ENCODE measurements around the gene CCDC158. TPM values are rescaled to one million over a fixed set of nuclear protein-coding genes. Genes with fewer than 3 reads are reported as not detected.

Gene CCDC158
- total and polyA plus RNA-seq, 2 donors (not counting 3 experiments of a cell fraction or from before 2014, with no cell fraction given): not detected

- BruUV-seq (replicated peaks): no TSS peak
- dilution Hi-C loops (cut with MboI; ENCODE audit: extremely low pct_ligation_motif_present, low sequenced_read_pairs): no loop called here
These were observed 37.4 kb upstream of the CCDC158 start for GRCh38 chr4:76458297-76458696.

More at GRCh38 chr4:76458297-76458696, 37.4 kb upstream of the CCDC158 start:
- Histone ChIP-seq H3K9me3 (replicated peaks; ENCODE audit: control insufficient read depth, insufficient read depth, low read length) (no peaks in the 10 kb centered on the region), H3K36me3 (ENCODE audit: control insufficient read depth in 2 of 2, extremely low read depth in 1 of 2, insufficient read depth in 2 of 2, low read length in 2 of 2) (no peaks in the 10 kb centered on the region), H3K9me1 (replicated peaks; ENCODE audit: control insufficient read depth, extremely low read depth, insufficient read depth, low read length) (no peaks in the 10 kb centered on the region), H3K27ac (ENCODE audit: insufficient read depth, low read depth, low read length) (no peak overlapping the region), H3K4me1 (ENCODE audit: control insufficient read depth, extremely low read depth, insufficient read depth, low read length) (no peaks in the 10 kb centered on the region), H3K27me3 (ENCODE audit: control insufficient read depth in 2 of 2, insufficient read depth in 2 of 2, low read length in 2 of 2) (peaks cover 0 to 2% of the 10 kb centered on the region in 2 experiments), H3K4me2 (ENCODE audit: insufficient read depth, low read length) (no peak overlapping the region), H3K9ac (replicated peaks; ENCODE audit: extremely low read depth, insufficient read depth, low read length) (no peak overlapping the region), H3K79me2 (ENCODE audit: control insufficient read depth, insufficient read depth, low read length) (no peaks in the 10 kb centered on the region), H3K4me3 (replicated peaks in 1 of 3; ENCODE audit: insufficient read depth in 1 of 3, low read depth in 1 of 3, low read length in 3 of 3) (no peak overlapping the region), H4K20me1 (replicated peaks; ENCODE audit: control insufficient read depth, extremely low read depth, insufficient read depth, low read length) (no peaks in the 10 kb centered on the region), H2AFZ (ENCODE audit: low read depth, low read length) (no peak overlapping the region)
- FAIRE-seq (no peak), DNase-seq (ENCODE audit: low read depth, low spot score) (no peak)
- ChIA-PET POLR2A (no interaction called here), CTCF (no interaction called here)
- TF ChIP-seq MAX (IDR thresholded peaks at IDR 0.05; ENCODE audit: insufficient read depth, insufficient read length): no peak
- TF ChIP-seq POLR2AphosphoS5 (IDR thresholded peaks at IDR 0.05; ENCODE audit: insufficient read depth, low read depth, low read length): no peak
- no peak for TF ChIP-seq JUN (IDR thresholded peaks at IDR 0.05; ENCODE audit: borderline replicate concordance, insufficient read depth, insufficient read length, low read depth)
- TF ChIP-seq FOS (IDR thresholded peaks at IDR 0.05; ENCODE audit: borderline replicate concordance, insufficient read depth, low read length): no peak
- no peak for TF ChIP-seq POLR2A (IDR thresholded peaks at IDR 0.05; ENCODE audit: low read depth, low read length)
- no peak for TF ChIP-seq CTCF (IDR thresholded peaks at IDR 0.05; ENCODE audit: extremely low read depth in 1 of 2, insufficient read depth in 1 of 2, low read depth in 1 of 2, low read length in 2 of 2)
- no peak for TF ChIP-seq EZH2 (IDR thresholded peaks at IDR 0.05; ENCODE audit: borderline replicate concordance, low read depth, low read length, severe bottlenecking)
- no peak for TF ChIP-seq MYC (IDR thresholded peaks at IDR 0.05; ENCODE audit: low read depth, low read length)
- no peak for TF ChIP-seq GATA2 (IDR thresholded peaks at IDR 0.05; ENCODE audit: insufficient read depth, insufficient read length, low read depth, low read length)
- intact Hi-C loops (cut with micrococcal nuclease): no loop called here

Measured in endothelial cell of umbilical vein (primary cell).